Measurements from ENCODE around the gene SRF. TPM values are rescaled to one million over a fixed set of nuclear protein-coding genes. Genes with fewer than 3 reads are reported as not detected.
"Not testable (repeated sequence)": the region's sequence is repeated elsewhere in the genome, so short reads cannot be mapped to it uniquely, and the experiment has no call there.

The SRF gene
- total and polyA plus RNA-seq, 4 donors, result 2.0 to 11.7 (median 7.1) TPM

- not testable (repeated sequence) for H3K9ac ChIP-seq (ENCODE audit: low read depth in 1 of 2, low read length in 2 of 2); H3K27ac ChIP-seq (ENCODE audit: low read depth in 1 of 2, low read length in 2 of 2); DNase-seq (ENCODE audit: low spot score); H3K9me3 ChIP-seq (ENCODE audit: control insufficient read depth in 4 of 4, low read length in 3 of 4); H3K4me3 ChIP-seq (ENCODE audit: low read depth in 1 of 3, low read length in 3 of 3); H3K27me3 ChIP-seq (ENCODE audit: control insufficient read depth in 4 of 4, insufficient read depth in 4 of 4, low read length in 3 of 4); H3K4me1 ChIP-seq (ENCODE audit: control insufficient read depth in 4 of 4, insufficient read depth in 4 of 4, low read length in 3 of 4); H3K36me3 ChIP-seq (ENCODE audit: control insufficient read depth in 4 of 4, insufficient read depth in 3 of 4, low read depth in 1 of 4, low read length in 3 of 4)
- 87% methylated on average over 5 of the region's 5 CpGs for WGBS
Observed at GRCh38 chr6:43131379-43131778, 39.7 kb upstream of the SRF start.

GRCh38 chr6:43138267-43138666 is 32.8 kb upstream of the SRF start:
- no peak for DNase-seq (ENCODE audit: low spot score)
- peaks cover 0 to under 1% (median under 1%) of the 10 kb centered on the region in 4 donors for H3K4me1 ChIP-seq (ENCODE audit: control insufficient read depth in 4 of 4, insufficient read depth in 4 of 4, low read length in 3 of 4)
- H3K27me3 ChIP-seq (ENCODE audit: control insufficient read depth in 4 of 4, insufficient read depth in 4 of 4, low read length in 3 of 4), result no peaks in the 10 kb centered on the region
- no peaks in the 10 kb centered on the region for H3K9me3 ChIP-seq (ENCODE audit: control insufficient read depth in 4 of 4, low read length in 3 of 4)
- no peak overlapping the region for H3K9ac ChIP-seq (ENCODE audit: low read depth in 1 of 2, low read length in 2 of 2)
- no peak for TF ChIP-seq REST (IDR thresholded peaks at IDR 0.05)
- no peak for TF ChIP-seq NR2F2 (IDR thresholded peaks at IDR 0.05)
- no peak for TF ChIP-seq GABPA (IDR thresholded peaks at IDR 0.05 in 1 of 2, conservative IDR thresholded peaks at IDR 0.05 in 1 of 2)
- TF ChIP-seq FOXA1 (IDR thresholded peaks at IDR 0.05), result no peak
- TF ChIP-seq JUND (IDR thresholded peaks at IDR 0.05), result no peak
- no peak for TF ChIP-seq HNF4G (IDR thresholded peaks at IDR 0.05)
- no peak overlapping the region for H3K27ac ChIP-seq (ENCODE audit: low read depth in 1 of 2, low read length in 2 of 2)
- H3K36me3 ChIP-seq (ENCODE audit: control insufficient read depth in 4 of 4, insufficient read depth in 3 of 4, low read depth in 1 of 4, low read length in 3 of 4), result no peaks in the 10 kb centered on the region
- WGBS, result 97% methylated on average over 3 of the region's 3 CpGs
- H3K4me3 ChIP-seq (ENCODE audit: low read depth in 1 of 3, low read length in 3 of 3), result no peak overlapping the region

GRCh38 chr6:43139973-43140372 is 31.1 kb upstream of the SRF start:
- H3K27ac ChIP-seq (ENCODE audit: low read depth in 1 of 2, low read length in 2 of 2), result not testable (repeated sequence)

GRCh38 chr6:43141644-43142043 is 29.4 kb upstream of the SRF start:
- Histone ChIP-seq H3K27ac (ENCODE audit: low read depth in 1 of 2, low read length in 2 of 2) (no peak overlapping the region), H3K4me1 (ENCODE audit: control insufficient read depth in 4 of 4, insufficient read depth in 4 of 4, low read length in 3 of 4) (peaks cover 0 to 7% (median 3%) of the 10 kb centered on the region in 4 donors), H3K9ac (ENCODE audit: low read depth in 1 of 2, low read length in 2 of 2) (no peak overlapping the region), H3K36me3 (ENCODE audit: control insufficient read depth in 4 of 4, insufficient read depth in 3 of 4, low read depth in 1 of 4, low read length in 3 of 4) (no peaks in the 10 kb centered on the region), H3K27me3 (ENCODE audit: control insufficient read depth in 4 of 4, insufficient read depth in 4 of 4, low read length in 3 of 4) (no peaks in the 10 kb centered on the region), H3K9me3 (ENCODE audit: control insufficient read depth in 4 of 4, low read length in 3 of 4) (no peaks in the 10 kb centered on the region), H3K4me3 (ENCODE audit: low read depth in 1 of 3, low read length in 3 of 3) (no peak overlapping the region)
- no peak for DNase-seq (ENCODE audit: low spot score)
- WGBS, result 93% methylated on average over 16 of the region's 16 CpGs
- TF ChIP-seq YY1 (IDR thresholded peaks at IDR 0.05), result no peak
- no peak for TF ChIP-seq MAX (IDR thresholded peaks at IDR 0.05)
- no peak for TF ChIP-seq JUND (IDR thresholded peaks at IDR 0.05)
- no peak for TF ChIP-seq HNF4A (conservative IDR thresholded peaks at IDR 0.05)
- no peak for TF ChIP-seq HNF4G (IDR thresholded peaks at IDR 0.05)
- no peak for TF ChIP-seq EGR1 (IDR thresholded peaks at IDR 0.05; ENCODE audit: low read depth in 2 of 2)
- TF ChIP-seq NR2F2 (IDR thresholded peaks at IDR 0.05), result no peak
- no peak for TF ChIP-seq CTCF (IDR thresholded peaks at IDR 0.05; ENCODE audit: low read depth, low read length, missing input control)
- TF ChIP-seq REST (IDR thresholded peaks at IDR 0.05), result no peak
- no peak for TF ChIP-seq GABPA (IDR thresholded peaks at IDR 0.05 in 1 of 2, conservative IDR thresholded peaks at IDR 0.05 in 1 of 2)
- no peak for TF ChIP-seq FOXA2 (IDR thresholded peaks at IDR 0.05)
- TF ChIP-seq FOXA1 (IDR thresholded peaks at IDR 0.05), result no peak
- TF ChIP-seq SP1 (IDR thresholded peaks at IDR 0.05), result no peak
- no peak for TF ChIP-seq TAF1 (conservative IDR thresholded peaks at IDR 0.05)

More at GRCh38 chr6:43139973-43140372, 31.1 kb upstream of the SRF start:
- H3K9me3 ChIP-seq (ENCODE audit: control insufficient read depth in 4 of 4, low read length in 3 of 4); H3K27me3 ChIP-seq (ENCODE audit: control insufficient read depth in 4 of 4, insufficient read depth in 4 of 4, low read length in 3 of 4); DNase-seq (ENCODE audit: low spot score); H3K4me3 ChIP-seq (ENCODE audit: low read depth in 1 of 3, low read length in 3 of 3); H3K9ac ChIP-seq (ENCODE audit: low read depth in 1 of 2, low read length in 2 of 2); H3K4me1 ChIP-seq (ENCODE audit: control insufficient read depth in 4 of 4, insufficient read depth in 4 of 4, low read length in 3 of 4); H3K36me3 ChIP-seq (ENCODE audit: control insufficient read depth in 4 of 4, insufficient read depth in 3 of 4, low read depth in 1 of 4, low read length in 3 of 4): not testable (repeated sequence)
- WGBS, result 93% methylated on average over 11 of the region's 11 CpGs

All from liver (tissue), 9 donors.